ENCODE measurements around the gene MFAP1.

MFAP1 gene

DNA sequence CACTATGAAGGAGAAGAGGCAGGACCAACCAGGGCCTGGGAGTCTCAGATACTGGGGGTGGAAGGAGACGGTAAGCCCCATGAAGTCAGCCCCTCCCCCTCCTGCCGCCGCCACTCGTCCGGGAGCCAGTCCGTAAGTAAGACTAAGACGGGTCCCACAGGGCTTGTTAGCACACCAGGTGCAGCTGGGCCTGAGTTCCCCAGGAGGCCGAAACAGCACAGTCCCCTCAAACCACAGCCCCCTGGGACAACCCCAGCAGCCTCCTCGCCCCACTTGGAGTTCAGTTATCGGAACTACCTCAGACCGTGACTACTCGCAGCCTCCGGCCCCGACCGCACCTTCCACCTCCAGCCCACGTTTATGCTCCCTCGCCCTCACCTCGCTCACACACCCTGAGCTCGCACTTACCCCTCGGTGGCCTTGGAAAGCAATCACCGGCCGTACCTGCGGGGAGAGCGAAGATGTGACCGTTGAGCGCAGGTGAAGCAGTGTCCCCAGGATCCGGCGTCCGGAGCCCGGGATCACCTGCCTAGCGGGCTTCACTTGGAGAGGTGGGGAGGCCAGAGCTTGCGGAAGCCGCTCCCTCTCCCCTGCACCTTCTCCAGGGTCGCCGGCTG, 48.3 kb downstream of the MFAP1 start:
- DNase-seq (ENCODE audit: low spot score), result no peak

- DNase-seq (ENCODE audit: low spot score), result no peak
These were observed 49.0 kb downstream of the MFAP1 start for GRCh38 chr15:43775411-43775965.

DNA sequence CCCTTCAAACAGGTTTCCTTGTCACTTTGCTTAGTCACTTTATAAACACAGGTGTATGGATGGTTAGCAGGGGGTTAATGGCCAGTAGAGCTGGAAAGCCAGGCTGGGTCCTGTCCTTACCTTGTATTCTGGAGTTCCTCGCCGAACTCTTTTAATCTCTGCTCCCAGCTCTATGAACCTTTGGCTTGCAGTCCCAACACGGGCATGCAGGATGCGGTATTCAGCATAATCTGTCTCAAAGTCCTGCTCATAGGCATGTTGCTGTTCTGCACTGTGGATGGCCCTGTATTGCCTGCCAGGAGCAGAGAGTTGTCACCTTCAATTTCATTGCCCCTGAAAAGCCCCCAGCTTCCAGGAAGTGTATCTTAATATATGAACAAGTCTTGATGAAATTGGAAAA, 50.4 kb downstream of the MFAP1 start:
- no peak for DNase-seq (ENCODE audit: low spot score)

GRCh38 chr15:43772624-43773023, 51.9 kb downstream of the MFAP1 start:
- DNase-seq (ENCODE audit: low spot score), result no peak

GRCh38 chr15:43771816-43772215, 52.7 kb downstream of the MFAP1 start:
- no peak for DNase-seq (ENCODE audit: low spot score)

DNA sequence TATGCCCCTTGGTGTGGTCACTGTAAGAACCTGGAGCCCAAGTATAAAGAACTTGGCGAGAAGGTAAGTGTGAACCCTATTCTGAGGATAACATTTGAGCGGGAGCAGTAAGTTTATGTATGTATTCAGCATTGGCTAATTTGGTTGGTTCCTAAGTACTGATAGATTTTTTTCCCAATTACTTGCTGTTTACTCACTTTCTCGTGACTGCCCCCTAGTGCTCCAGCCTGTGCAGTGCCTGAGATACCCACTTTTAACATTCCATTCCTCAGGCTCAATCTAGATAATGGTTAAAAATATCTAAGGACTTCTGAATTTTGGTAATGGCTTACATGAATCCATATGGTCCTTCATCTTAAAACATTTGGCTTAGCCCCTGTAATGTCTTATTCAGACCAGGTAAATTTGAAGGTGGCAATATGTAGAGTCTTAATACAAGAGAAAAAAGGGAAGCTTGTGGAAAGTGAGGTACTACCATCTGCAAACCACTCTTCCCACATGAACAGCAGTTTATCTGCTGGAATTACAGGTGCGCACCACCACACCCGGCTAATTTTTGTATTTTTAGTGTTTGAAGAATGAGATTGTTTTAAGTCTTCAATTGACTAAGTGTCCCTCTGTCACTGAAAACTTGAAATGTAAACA, 54.8 kb downstream of the MFAP1 start:
- DNase-seq (ENCODE audit: low spot score), result peak; percentile 45

- DNase-seq (ENCODE audit: low spot score), result no peak
These were observed 60.6 kb downstream of the MFAP1 start for GRCh38 chr15:43763819-43764446.

GRCh38 chr15:43762824-43763223, 61.7 kb downstream of the MFAP1 start:
- DNase-seq (ENCODE audit: low spot score), result no peak
